Measurements from ENCODE around the gene ZNF460. TPM values are rescaled to one million over a fixed set of nuclear protein-coding genes. Genes with fewer than 3 reads are reported as not detected.

Gene ZNF460
- total RNA-seq, 2 experiments from 2014 or later = 55.2 to 67.2 TPM

GRCh38 chr19:57327993-57328392 is 47.7 kb downstream of the ZNF460 start:
- CTCF ChIA-PET = no interaction called here
- Mint-ChIP-seq H3K4me1 (no peaks in the 10 kb centered on the region), H3K4me3 (no peak overlapping the region), H3K27ac (no peak overlapping the region), H3K9me3 (ENCODE audit: low read depth) (peaks cover 21% of the 10 kb centered on the region), H3K27me3 (no peaks in the 10 kb centered on the region), H3K36me3 (peaks cover 77% of the 10 kb centered on the region)
- DNase-seq = no peak
- no peak for ATAC-seq

- no peak for ATAC-seq
- Mint-ChIP-seq H3K36me3 (peaks cover 35% of the 10 kb centered on the region), H3K4me1 (no peaks in the 10 kb centered on the region), H3K27me3 (no peaks in the 10 kb centered on the region), H3K9me3 (ENCODE audit: low read depth) (peaks cover 4% of the 10 kb centered on the region), H3K4me3 (no peak overlapping the region), H3K27ac (no peak overlapping the region)
- CTCF ChIA-PET = no interaction called here
- no peak for DNase-seq
Measured at GRCh38 chr19:57334191-57334590, 53.9 kb downstream of the ZNF460 start.

GRCh38 chr19:57338877-57339276 is 58.6 kb downstream of the ZNF460 start:
- ATAC-seq (no peak), DNase-seq (no peak)
- Mint-ChIP-seq H3K27me3 (no peaks in the 10 kb centered on the region), H3K4me3 (no peak overlapping the region), H3K9me3 (ENCODE audit: low read depth) (peaks cover 3% of the 10 kb centered on the region), H3K27ac (no peak overlapping the region), H3K36me3 (peaks cover 13% of the 10 kb centered on the region), H3K4me1 (no peaks in the 10 kb centered on the region)
- CTCF ChIA-PET = no interaction called here

- Mint-ChIP-seq H3K36me3 (no peaks in the 10 kb centered on the region), H3K27me3 (peaks cover 2% of the 10 kb centered on the region), H3K27ac (no peak overlapping the region), H3K4me3 (no peak overlapping the region), H3K4me1 (no peaks in the 10 kb centered on the region), H3K9me3 (ENCODE audit: low read depth) (peaks cover 2% of the 10 kb centered on the region)
- CTCF ChIA-PET = interaction anchor here (0.7 to 1.2 kb wide), 2 partner anchors 8 to 1182 kb away, joined by 3 to 4 read pairs; partner anchors contain the start of gene ZNF304
- no peak for DNase-seq
- no peak for ATAC-seq
Measured at GRCh38 chr19:57342582-57342981, 62.3 kb downstream of the ZNF460 start.

Other genes with a start within 250 kb of the ZNF460 start
- gene USP29, start 160.5 kb upstream of the ZNF460 start, total RNA-seq = not detected
- not detected for gene ZIM3, start 135.3 kb upstream of the ZNF460 start, total RNA-seq
- not detected for gene DUXA, start 113.0 kb upstream of the ZNF460 start, total RNA-seq
- gene ZNF264, start 89.0 kb upstream of the ZNF460 start, total RNA-seq = 10 to 100 TPM; 27.5 to 40.4 TPM
- 1 to 10 TPM in 1 of 2 experiments, under 1 TPM in 1; 0.70 to 1.2 TPM for gene AURKC, start 49.5 kb upstream of the ZNF460 start, total RNA-seq
- gene ZNF805, start 39.9 kb upstream of the ZNF460 start, total RNA-seq = 10 to 100 TPM in 1 of 2 experiments, 1 to 10 TPM in 1; 9.4 to 11.3 TPM
- 1 to 10 TPM; 8.8 to 9.4 TPM for gene ZNF543, start 40.0 kb downstream of the ZNF460 start, total RNA-seq
- gene ZNF304, start 70.8 kb downstream of the ZNF460 start, total RNA-seq = 10 to 100 TPM in 1 of 2 experiments, 1 to 10 TPM in 1; 9.3 to 10.2 TPM
- 10 to 100 TPM in 1 of 2 experiments, 1 to 10 TPM in 1; 9.8 to 11.2 TPM for gene TRAPPC2B, start 83.1 kb downstream of the ZNF460 start, total RNA-seq
- 1 to 10 TPM; 3.5 to 4.4 TPM for gene ZNF547, start 83.1 kb downstream of the ZNF460 start, total RNA-seq
- 10 to 100 TPM; 23.8 to 28.8 TPM for gene ZNF548, start 109.4 kb downstream of the ZNF460 start, total RNA-seq
- gene ZNF17, start 130.7 kb downstream of the ZNF460 start, total RNA-seq = 10 to 100 TPM; 14.3 to 14.6 TPM
- 10 to 100 TPM; 13.1 to 13.3 TPM for gene ZNF749, start 154.8 kb downstream of the ZNF460 start, total RNA-seq
- under 1 TPM; 0.15 to 0.28 TPM for gene VN1R1, start 176.7 kb downstream of the ZNF460 start, total RNA-seq
- 1 to 10 TPM; 7.7 to 8.8 TPM for gene ZNF772, start 197.1 kb downstream of the ZNF460 start, total RNA-seq
- 10 to 100 TPM; 10.1 to 10.5 TPM for gene ZNF419, start 207.3 kb downstream of the ZNF460 start, total RNA-seq
- 1 to 10 TPM; 8.5 to 9.7 TPM for gene ZNF773, start 219.5 kb downstream of the ZNF460 start, total RNA-seq
- 1 to 10 TPM; 6.6 to 6.7 TPM for gene ZNF549, start 246.9 kb downstream of the ZNF460 start, total RNA-seq